GM12878 (cell line): ENCODE results near the gene MAPKAP1. TPM values are rescaled to one million over a fixed set of nuclear protein-coding genes. Genes with fewer than 3 reads are reported as not detected.

Experiments
- ATAC-seq: fragments of 200-7000 bp; cut with Tn5 transposase; 3 replicates; pipeline ENCODE4 v1.9.1; 2020; ENCODE audit warnings: mild to moderate bottlenecking, moderate library complexity
- BruUV-seq: library from RNA; stranded (reverse); fragments of 400-500 nt; replicated peaks from 2 replicates; lab custom pipeline; 2021; lab: Mats Ljungman, UMichigan
- CTCF ChIA-PET: fragments of 300-600 bp; sonication (Branson Sonifier 250); formaldehyde crosslinking; extraction: SDS; loops from one replicate; lab custom pipeline; 2021; ENCODE audit warnings: inconsistent platforms; lab: Yijun Ruan, JAX
- POLR2A ChIA-PET: fragments of 350-600 bp; formaldehyde crosslinking; extraction: SDS; loops from one replicate; lab custom pipeline; 2021; ENCODE audit warnings: inconsistent platforms; lab: Charles Lee
- RAD21 ChIA-PET: fragments of 300-600 bp; sonication (Branson Sonifier 250); formaldehyde crosslinking; loops from one replicate; lab custom pipeline; 2023; ENCODE audit warnings: antibody characterized with exemption; ENCODE audit not compliant: unreplicated experiment; lab: Charles Lee
- SMC1A ChIA-PET: fragments of 300-600 bp; sonication (Branson Sonifier 250); formaldehyde crosslinking; loops from one replicate; lab custom pipeline; 2023; ENCODE audit not compliant: unreplicated experiment, uncharacterized antibody; lab: Charles Lee
- DNase-seq: peaks from one replicate; pipeline ENCODE4 v3.0.0-alpha.2; 2011; ENCODE audit warnings: low read depth, low spot score
- FAIRE-seq: peaks from 3 replicates; lab custom pipeline; 2011; peaks lifted over from hg19 to GRCh38; lab: Jason Lieb, UNC
- H2AFZ ChIP-seq: 2 replicates; pipeline ENCODE4 v1.6.0; 2011; ENCODE audit warnings: low read depth, low read length, control low read depth; ENCODE audit not compliant: control insufficient read depth
- H3K27ac ChIP-seq: 2 replicates; pipeline ENCODE4 v1.5.1; 2011; ENCODE audit warnings: control low read depth; ENCODE audit not compliant: control insufficient read depth, insufficient read depth
- H3K27me3 ChIP-seq, 2 experiments: replicated peaks in 1 of 2; 2 replicates each; pipeline versions ENCODE4 v1.6.0 to v1.6.1; 2011; ENCODE audit warnings: low read length in 1 of 2; ENCODE audit not compliant: control insufficient read depth in 2 of 2, insufficient read depth in 2 of 2
- H3K36me3 ChIP-seq, 2 experiments: 2 replicates each; pipeline ENCODE4 v1.5.1; 2011; ENCODE audit warnings: low read length in 1 of 2; ENCODE audit not compliant: control insufficient read depth in 2 of 2, insufficient read depth in 2 of 2
- H3K4me1 ChIP-seq: 2 replicates; pipeline ENCODE4 v1.6.1; 2011; ENCODE audit warnings: mild to moderate bottlenecking, low read length, moderate library complexity, mixed read lengths; ENCODE audit not compliant: control insufficient read depth, insufficient read depth
- H3K4me2 ChIP-seq: 2 replicates; pipeline ENCODE4 v1.6.0; 2011; ENCODE audit warnings: control low read depth; ENCODE audit not compliant: control insufficient read depth, insufficient read depth
- H3K4me3 ChIP-seq: fragments of 200-600 bp; sonication (generic); 2 replicates; pipeline ENCODE4 v1.5.1; 2016
- H3K79me2 ChIP-seq: 2 replicates; pipeline ENCODE4 v1.6.0; 2011; ENCODE audit warnings: low read length; ENCODE audit not compliant: control insufficient read depth, insufficient read depth
- H3K9ac ChIP-seq: 2 replicates; pipeline ENCODE4 v1.8.0; 2011; ENCODE audit warnings: low read length, control low read depth, mixed read lengths; ENCODE audit not compliant: control insufficient read depth, insufficient read depth
- H3K9me3 ChIP-seq: replicated peaks from 3 replicates; pipeline ENCODE4 v1.5.1; 2011; ENCODE audit warnings: mild to moderate bottlenecking, low read length; ENCODE audit not compliant: control insufficient read depth, insufficient read depth
- H4K20me1 ChIP-seq: 2 replicates; pipeline ENCODE4 v1.6.0; 2011; ENCODE audit not compliant: control insufficient read depth, insufficient read depth
- ATF2 ChIP-seq: IDR thresholded peaks from 2 replicates; pipeline ENCODE4 v1.6.1; 2012; ENCODE audit warnings: low read length, inconsistent platforms
- BRCA1 ChIP-seq: IDR thresholded peaks from 2 replicates; pipeline ENCODE4 v1.6.1; 2011; ENCODE audit warnings: low read depth, low read length, improper control_type of control experiment
- EP300 ChIP-seq, 2 experiments: fragments of 150-350 bp in 1 of 2; IDR thresholded peaks; 2 replicates each; pipeline ENCODE4 v1.6.1; 2011 to 2012; ENCODE audit warnings: low read depth in 2 of 2, low read length in 2 of 2, borderline replicate concordance in 1 of 2, improper control_type of control experiment in 1 of 2, inconsistent platforms in 1 of 2; ENCODE audit not compliant: control insufficient read depth in 1 of 2
- FOS ChIP-seq: IDR thresholded peaks from 3 replicates; pipeline ENCODE4 v1.6.1; 2011; ENCODE audit warnings: borderline replicate concordance; ENCODE audit not compliant: insufficient read length; ENCODE audit errors: extremely low read depth
- HDGF ChIP-seq: fragments of 450-650 bp; IDR thresholded peaks from 2 replicates; pipeline ENCODE4 v1.6.1; 2016; ENCODE audit warnings: antibody characterized with exemption
- IRF3 ChIP-seq: fragments of 450-650 bp; IDR thresholded peaks from 2 replicates; pipeline ENCODE4 v1.6.1; 2014; ENCODE audit warnings: mild to moderate bottlenecking
- TARDBP ChIP-seq: IDR thresholded peaks from 2 replicates; pipeline ENCODE4 v1.6.1; 2016; ENCODE audit warnings: borderline replicate concordance
- YBX1 ChIP-seq: fragments of 450-650 bp; IDR thresholded peaks from 2 replicates; pipeline ENCODE4 v1.6.1; 2016; ENCODE audit warnings: antibody characterized with exemption
- WGBS: methylation state at CpG from one replicate; pipeline ENCODE4 v1.1.6; 2016; ENCODE audit warnings: low lambda C conversion rate; ENCODE audit not compliant: insufficient replicate concordance, insufficient coverage; ENCODE audit errors: missing lambda C conversion rate; 5-methylcytosine and 5-hydroxymethylcytosine counted together
- in situ Hi-C: fragments of 300-500 bp; cut with MboI; formaldehyde crosslinking; loops from 9 replicates; pipeline ENCODE4 v1.14.3; 2018; ENCODE audit warnings: mixed read lengths
- intact Hi-C: fragments of 100-400 bp; cut with micrococcal nuclease; formaldehyde crosslinking; loops from one replicate; pipeline ENCODE4 v1.14.2; 2022; ENCODE audit not compliant: unreplicated experiment
- polyA plus RNA-seq, 11 experiments: library from polyadenylated mRNA; depleted of rRNA in 4 of 11; unstranded in 6 of 11; stranded (reverse) in 5 of 11; fragments of >200 nt; fragmentation: Nextera tagmentation in 4 of 11; fragmentation: Illumina TruSeq in 1 of 11; extraction: Ambion mirVana in 4 of 11; extraction: Trizol in 1 of 11; gene quantifications; 1 replicate in 1 of 11; 2 replicates in 10 of 11; pipeline versions ENCODE4 v1.2.1 to v1.2.3, GENCODE V29; 2011 to 2016; ENCODE audit warnings: inconsistent platforms in 2 of 11, missing spikeins in 2 of 11, low read depth in 1 of 11
- total RNA-seq, 4 experiments: library from RNA; depleted of rRNA in 3 of 4; stranded (reverse); fragments of >200 nt in 3 of 4; fragmentation: Illumina TruSeq in 1 of 4; extraction: Trizol in 1 of 4; gene quantifications; 2 replicates each; pipeline versions ENCODE4 v1.2.1 to v1.2.3, GENCODE V29; 2013 to 2021

Gene MAPKAP1
- total and polyA plus RNA-seq, 10 of the 15 experiments (the other 5 are each of a cell fraction or from before 2014, with no cell fraction given), result 5.1 to 188 (median 105) TPM

- TF ChIP-seq ATF2, result no peak
- TF ChIP-seq HDGF, result no peak
- TF ChIP-seq TARDBP, result no peak
- no peak for TF ChIP-seq IRF3
Observed at GRCh38 chr9:125509476-125509875, 197.5 kb downstream of the MAPKAP1 start (continued).

- peaks cover 7% of the 10 kb centered on the region for H3K4me1 ChIP-seq
- ChIA-PET RAD21 (no interaction called here), POLR2A (no interaction called here), CTCF (no interaction called here), SMC1A (interaction anchor here (0.6 to 3.9 kb wide), 5 partner anchors 12 to 362 kb away, joined by 3 to 12 read pairs (median 3); no protein-coding TSS in a partner anchor)
- H4K20me1 ChIP-seq, result no peaks in the 10 kb centered on the region
- no TSS peak for BruUV-seq
- TF ChIP-seq BRCA1 (no peak), YBX1 (no peak), FOS (no peak), EP300 (IDR thresholded peaks at IDR 0.05; ENCODE audit: borderline replicate concordance in 1 of 2, control insufficient read depth in 1 of 2, low read depth in 2 of 2, low read length in 2 of 2) (no peak)
- peaks cover 5 to 6% of the 10 kb centered on the region in 2 experiments for H3K36me3 ChIP-seq
- H3K27ac ChIP-seq, result no peak overlapping the region
- H2AFZ ChIP-seq, result no peak overlapping the region
- H3K9me3 ChIP-seq, result no peaks in the 10 kb centered on the region
- H3K79me2 ChIP-seq, result peaks cover 1% of the 10 kb centered on the region
- no peak overlapping the region for H3K9ac ChIP-seq
- intact Hi-C loops (no loop called here), in situ Hi-C loops (no loop called here)
- no peak overlapping the region for H3K4me2 ChIP-seq
- no peak for FAIRE-seq
- no peaks in the 10 kb centered on the region for H3K27me3 ChIP-seq
- 97% methylated on average over 2 of the region's 2 CpGs for WGBS
- H3K4me3 ChIP-seq, result no peak overlapping the region
- no peak for ATAC-seq
- no peak for DNase-seq
Observed at GRCh38 chr9:125508249-125508648, 198.8 kb downstream of the MAPKAP1 start.
